Gastroesophageal sphincter (tissue), 3 donors: ENCODE measurements around the gene FRA10AC1.

Experiments used
- EP300 ChIP-seq: sonication (generic); formaldehyde crosslinking; IDR thresholded peaks from one replicate; pipeline ENCODE4 v1.6.1; 2017; ENCODE audit warnings: antibody characterized with exemption, mild to moderate bottlenecking
- POLR2A ChIP-seq, 2 donors: fragments of 450-650 bp; IDR thresholded peaks; one replicate each; pipeline ENCODE4 v1.6.1; 2017; ENCODE audit warnings: antibody characterized with exemption in 2 of 2, mild to moderate bottlenecking in 2 of 2, moderate library complexity in 1 of 2
- TF ChIP-seq, protein P1 (sequence below), 4 experiments: fragments of 200-600 bp in 2 of 4; fragments of 450-650 bp in 2 of 4; sonication (generic) in 1 of 4; IDR thresholded peaks; one replicate each; pipeline ENCODE4 v1.5.1; 2017 to 2019; ENCODE audit warnings: antibody characterized with exemption in 4 of 4, mild to moderate bottlenecking in 2 of 4, moderate library complexity in 2 of 4

DNA sequence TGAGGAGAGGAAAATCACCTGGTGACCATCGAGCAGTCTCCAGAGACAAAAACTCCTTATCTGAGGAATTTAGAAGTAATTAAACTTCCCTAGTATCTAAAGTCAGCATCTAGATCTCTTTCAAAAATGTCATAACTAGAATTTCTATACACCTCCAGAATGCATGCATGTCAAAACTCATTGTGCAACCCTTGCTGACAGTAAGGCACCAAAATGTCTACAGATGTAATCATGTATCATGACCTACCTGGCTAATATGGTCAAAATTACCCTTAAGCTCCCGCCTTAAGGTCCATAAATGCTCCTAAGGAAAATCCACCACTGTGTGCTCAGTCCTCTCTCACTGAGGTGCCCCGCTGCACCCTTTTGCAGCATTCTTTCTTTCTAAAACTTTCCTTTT is 39.0 kb upstream of the FRA10AC1 start:
- TF ChIP-seq EP300 (no peak), POLR2A (IDR thresholded peaks at IDR 0.05) (no peak)
- TF ChIP-seq, protein P1, sequence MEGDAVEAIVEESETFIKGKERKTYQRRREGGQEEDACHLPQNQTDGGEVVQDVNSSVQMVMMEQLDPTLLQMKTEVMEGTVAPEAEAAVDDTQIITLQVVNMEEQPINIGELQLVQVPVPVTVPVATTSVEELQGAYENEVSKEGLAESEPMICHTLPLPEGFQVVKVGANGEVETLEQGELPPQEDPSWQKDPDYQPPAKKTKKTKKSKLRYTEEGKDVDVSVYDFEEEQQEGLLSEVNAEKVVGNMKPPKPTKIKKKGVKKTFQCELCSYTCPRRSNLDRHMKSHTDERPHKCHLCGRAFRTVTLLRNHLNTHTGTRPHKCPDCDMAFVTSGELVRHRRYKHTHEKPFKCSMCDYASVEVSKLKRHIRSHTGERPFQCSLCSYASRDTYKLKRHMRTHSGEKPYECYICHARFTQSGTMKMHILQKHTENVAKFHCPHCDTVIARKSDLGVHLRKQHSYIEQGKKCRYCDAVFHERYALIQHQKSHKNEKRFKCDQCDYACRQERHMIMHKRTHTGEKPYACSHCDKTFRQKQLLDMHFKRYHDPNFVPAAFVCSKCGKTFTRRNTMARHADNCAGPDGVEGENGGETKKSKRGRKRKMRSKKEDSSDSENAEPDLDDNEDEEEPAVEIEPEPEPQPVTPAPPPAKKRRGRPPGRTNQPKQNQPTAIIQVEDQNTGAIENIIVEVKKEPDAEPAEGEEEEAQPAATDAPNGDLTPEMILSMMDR (IDR thresholded peaks at IDR 0.05) = no peak
